CD4-positive, alpha-beta T cell treated with Interleukin-12 subunit alpha and Interleukin-12 subunit beta, for 1 hour (primary cell): ENCODE measurements around the gene SORCS2.
"Not testable (repeated sequence)": the region's sequence is repeated elsewhere in the genome, so short reads cannot be mapped to it uniquely, and the experiment has no call there.

Experiments used
- DNase-seq: peaks from one replicate; pipeline ENCODE4 v3.0.0-alpha.2; 2020

Gene SORCS2

DNA sequence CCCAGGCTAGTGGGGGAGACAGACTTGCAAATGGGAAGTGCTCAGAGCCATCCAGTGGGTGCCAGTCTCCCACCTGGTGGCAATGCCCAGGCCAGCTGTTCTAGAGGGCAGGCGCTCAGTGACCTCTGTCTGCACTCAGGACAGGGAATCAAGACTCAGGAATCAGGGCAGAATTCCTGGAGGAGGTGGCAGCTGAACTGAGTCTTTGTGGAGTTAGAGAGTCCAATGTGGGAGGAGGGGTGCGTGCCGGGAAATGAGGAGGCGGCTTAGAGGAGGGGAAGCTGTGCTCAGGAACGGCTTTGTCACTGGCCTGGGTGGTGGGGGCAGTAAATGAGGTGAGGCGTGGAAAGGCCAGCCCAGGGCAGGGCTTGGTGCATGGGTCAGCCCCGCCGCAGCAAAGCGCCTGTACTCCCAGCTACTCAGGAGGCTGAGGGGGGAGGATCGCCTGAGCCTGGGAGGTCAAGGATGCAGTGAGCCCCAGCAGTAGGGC, 31.3 kb upstream of the SORCS2 start:
- DNase-seq, result no peak

DNA sequence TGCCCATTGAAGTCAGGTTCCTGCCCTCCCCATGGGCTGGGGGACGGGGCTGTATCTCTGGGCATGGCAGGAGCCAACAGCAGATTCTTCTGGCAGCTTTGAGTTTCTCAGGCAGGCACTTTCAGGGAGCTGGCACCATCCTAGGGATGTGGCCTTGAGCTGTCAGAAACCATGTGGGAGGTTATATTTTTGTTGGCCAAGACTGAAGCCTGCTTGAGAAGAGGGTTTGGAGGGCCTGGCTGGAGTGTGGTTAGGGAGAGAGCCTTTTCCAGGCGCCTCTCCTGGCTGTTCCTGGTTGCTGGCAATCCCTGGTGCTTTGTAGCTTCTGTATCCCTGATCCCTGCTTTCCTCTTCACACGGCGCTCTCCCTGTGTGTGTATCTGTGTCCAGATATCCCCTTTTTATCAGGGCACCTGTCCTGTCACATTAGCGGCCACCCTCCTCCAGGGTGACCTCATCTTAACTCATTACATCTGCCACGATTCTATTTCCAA, 30.6 kb upstream of the SORCS2 start:
- DNase-seq, result no peak

- DNase-seq, result not testable (repeated sequence)
Observed at GRCh38 chr4:7165056-7165873, 27.1 kb upstream of the SORCS2 start.

- DNase-seq, result no peak
Observed at GRCh38 chr4:7165874-7166201, 26.5 kb upstream of the SORCS2 start.

GRCh38 chr4:7166237-7166636, 26.1 kb upstream of the SORCS2 start:
- DNase-seq, result no peak

DNA sequence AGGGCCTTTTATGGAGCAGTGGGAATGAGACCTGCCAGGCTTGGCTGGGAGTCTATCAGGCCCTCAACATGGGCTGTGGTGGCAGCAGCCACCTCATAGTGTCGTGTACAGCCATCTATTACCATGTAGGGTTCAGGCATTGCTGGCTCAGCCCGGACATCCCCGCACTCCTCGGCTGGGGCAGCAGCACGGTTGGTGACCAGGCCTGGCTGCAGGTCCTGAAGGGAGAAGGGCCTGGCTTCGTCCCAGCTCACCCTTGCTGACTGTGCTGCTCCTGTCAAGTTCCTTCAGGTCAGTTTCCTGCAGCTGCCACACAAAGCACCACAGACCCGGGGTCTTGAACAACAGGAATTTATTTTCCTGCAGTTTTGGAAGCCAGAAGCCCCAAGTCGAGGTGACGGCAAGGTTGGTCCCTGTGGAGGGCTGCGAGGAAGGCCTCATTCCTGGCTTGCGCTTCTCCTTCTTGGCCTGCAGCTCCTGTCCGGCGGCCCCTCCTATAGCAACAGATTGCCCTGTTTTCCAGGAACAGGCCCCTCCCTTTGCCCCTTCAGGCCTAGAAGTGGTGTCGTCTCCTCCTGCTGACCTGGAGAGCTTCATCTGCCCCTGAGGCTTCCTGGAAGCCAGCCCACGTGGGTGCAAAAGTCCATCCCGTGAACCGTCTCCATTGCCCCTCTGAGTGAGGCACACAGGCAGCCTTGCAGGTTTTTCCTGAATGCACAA, 25.2 kb upstream of the SORCS2 start:
- no peak for DNase-seq

DNA sequence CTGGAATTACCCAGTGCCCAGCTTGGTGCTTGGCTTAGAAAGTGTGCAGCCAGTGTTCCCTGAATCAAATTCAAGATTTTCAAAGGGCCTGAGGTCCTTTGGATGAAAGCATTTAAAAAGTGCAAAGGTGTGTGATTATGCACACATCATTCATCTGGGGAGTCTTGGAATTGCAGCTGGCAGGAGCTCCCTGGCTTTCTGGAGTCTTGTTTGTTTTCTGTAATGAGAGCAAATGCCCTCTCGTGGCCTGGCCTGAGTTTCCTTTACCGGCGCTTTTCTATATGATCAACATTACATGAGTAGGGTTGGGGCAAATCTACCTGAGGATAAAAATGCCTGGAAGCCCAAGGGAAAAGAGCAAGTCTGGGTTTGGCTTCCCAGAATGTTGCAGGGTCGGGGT, 24.6 kb upstream of the SORCS2 start:
- DNase-seq, result no peak

GRCh38 chr4:7168106-7168505, 24.2 kb upstream of the SORCS2 start:
- DNase-seq, result no peak

- no peak for DNase-seq
Observed at GRCh38 chr4:7169134-7169533, 23.2 kb upstream of the SORCS2 start.

GRCh38 chr4:7170012-7170411, 22.3 kb upstream of the SORCS2 start:
- DNase-seq, result no peak

DNA sequence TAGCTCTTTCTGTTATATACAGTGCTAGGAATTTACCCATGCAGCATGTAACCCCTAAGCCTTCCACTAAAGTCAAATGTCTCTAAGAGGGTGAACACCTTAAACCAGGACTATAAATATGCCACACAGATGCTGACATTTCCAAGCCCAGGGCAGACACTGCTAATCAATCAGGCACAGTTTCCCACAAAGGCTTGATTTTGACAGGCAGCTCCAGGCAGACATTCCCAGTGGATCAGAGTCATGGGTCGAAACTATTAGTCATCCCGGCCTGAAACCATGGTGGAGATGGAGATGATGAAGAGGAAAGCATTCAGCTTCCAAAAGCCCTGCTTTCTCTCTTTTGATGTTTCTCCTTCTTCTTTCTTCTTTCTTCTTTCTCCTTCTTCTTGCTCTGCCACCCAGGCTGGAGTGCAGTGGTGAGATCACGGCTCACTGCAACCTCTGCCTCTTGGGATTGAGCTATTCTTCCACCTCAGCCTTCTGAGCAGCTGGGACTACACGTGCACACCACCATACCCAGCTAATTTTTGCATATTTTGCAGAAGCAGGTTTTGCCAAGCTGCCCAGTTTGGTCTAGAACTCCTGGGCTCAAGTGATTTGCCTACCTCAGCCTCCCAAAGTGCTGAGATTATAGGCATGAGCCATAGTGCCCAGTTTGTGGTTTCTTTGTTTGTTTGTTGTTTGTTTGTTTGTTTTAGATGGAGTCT, 21.0 kb upstream of the SORCS2 start:
- no peak for DNase-seq

GRCh38 chr4:7172508-7172907, 19.8 kb upstream of the SORCS2 start:
- DNase-seq, result no peak

- no peak for DNase-seq
Observed at GRCh38 chr4:7172946-7173345, 19.4 kb upstream of the SORCS2 start.

GRCh38 chr4:7173841-7174449, 18.4 kb upstream of the SORCS2 start:
- no peak for DNase-seq

- DNase-seq, result no peak
Observed at GRCh38 chr4:7179158-7179557, 13.2 kb upstream of the SORCS2 start.

DNA sequence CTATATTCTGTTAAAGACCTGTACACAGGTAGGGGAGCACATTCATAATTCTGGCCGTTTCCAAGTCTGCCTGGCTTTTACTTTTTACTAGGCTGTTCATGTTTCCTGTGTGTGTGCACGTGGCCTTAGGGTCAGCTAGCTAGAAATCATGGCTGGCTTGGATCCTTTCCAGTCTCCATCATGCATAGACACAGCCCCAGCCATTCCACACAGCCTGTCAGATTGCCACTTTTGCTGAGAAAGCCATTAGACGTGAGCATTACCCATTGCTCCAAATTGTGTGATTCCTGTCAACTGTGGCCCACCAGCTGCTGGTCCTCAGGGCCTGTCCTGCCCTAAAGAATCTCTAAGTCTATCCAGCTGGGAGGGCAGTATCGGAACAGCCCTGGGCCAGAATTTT, 11.4 kb upstream of the SORCS2 start:
- DNase-seq, result no peak

- DNase-seq, result no peak
Observed at GRCh38 chr4:7182616-7183015, 9.7 kb upstream of the SORCS2 start.

- no peak for DNase-seq
Observed at GRCh38 chr4:7183161-7183560, 9.2 kb upstream of the SORCS2 start.

DNA sequence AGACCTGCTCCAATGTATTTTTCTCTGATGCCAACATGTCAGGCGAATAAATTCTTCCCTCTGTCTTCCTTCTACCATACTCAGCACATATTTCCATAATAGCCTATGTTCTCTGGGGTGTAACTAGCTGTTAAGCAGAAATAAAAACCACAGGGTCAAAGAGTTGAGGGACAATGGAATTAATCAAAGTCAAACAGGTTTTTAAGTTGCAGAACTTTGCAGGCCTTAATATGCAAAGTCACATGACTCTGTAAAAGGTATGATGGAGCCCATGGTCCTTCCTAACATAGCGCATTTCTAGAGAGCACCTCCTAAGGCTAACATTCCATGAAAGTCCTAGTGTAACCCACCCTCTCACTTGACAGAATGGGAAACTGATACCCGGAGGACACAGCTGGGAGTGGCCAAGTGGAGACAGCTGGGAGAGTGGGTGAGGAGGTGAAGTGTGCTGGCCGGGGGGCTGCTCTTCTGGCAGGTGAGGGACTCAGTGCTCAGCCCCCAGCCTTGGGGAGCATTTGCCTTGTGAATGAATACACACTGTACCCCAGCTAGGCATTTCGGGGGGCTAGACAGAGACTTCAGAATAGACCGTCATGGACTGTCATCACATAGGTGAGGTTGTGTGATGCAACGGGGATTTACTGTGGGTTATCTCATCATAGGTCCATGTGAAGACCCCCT, 8.4 kb upstream of the SORCS2 start:
- DNase-seq, result no peak

GRCh38 chr4:7185487-7186030, 6.8 kb upstream of the SORCS2 start:
- DNase-seq, result no peak

DNA sequence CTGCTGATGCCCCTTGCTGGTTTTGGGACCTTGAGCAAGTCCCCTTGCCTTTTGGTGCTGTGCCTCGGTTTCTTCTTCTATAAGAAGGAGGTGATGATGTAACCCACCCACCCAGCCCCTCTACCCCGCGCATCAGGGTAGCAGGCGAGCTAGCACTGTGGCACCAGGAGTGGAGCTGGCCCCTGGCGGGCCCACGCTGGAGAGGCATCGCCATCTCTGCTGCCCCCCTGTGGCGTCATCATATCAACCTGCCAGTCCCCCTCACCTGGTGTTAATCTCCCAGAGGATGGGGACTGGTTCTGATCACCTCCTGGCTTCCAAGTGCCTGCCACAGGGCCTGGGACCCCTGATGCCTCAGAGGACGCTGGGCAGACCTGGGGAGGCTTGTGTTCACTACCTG, 6.3 kb upstream of the SORCS2 start:
- no peak for DNase-seq

- no peak for DNase-seq
Observed at GRCh38 chr4:7186516-7187167, 5.7 kb upstream of the SORCS2 start.
